Kasumi-1 (cell line): ENCODE measurements around the gene METTL25B.

Source experiments
- DNase-seq, 2 experiments: peaks; one replicate each; lab custom pipeline; 2025; lab: John Stamatoyannopoulos, UW

METTL25B gene

GRCh38 chr1:156700736-156701531 lies 27.3 kb upstream of the METTL25B start:
- no peak for DNase-seq

DNA sequence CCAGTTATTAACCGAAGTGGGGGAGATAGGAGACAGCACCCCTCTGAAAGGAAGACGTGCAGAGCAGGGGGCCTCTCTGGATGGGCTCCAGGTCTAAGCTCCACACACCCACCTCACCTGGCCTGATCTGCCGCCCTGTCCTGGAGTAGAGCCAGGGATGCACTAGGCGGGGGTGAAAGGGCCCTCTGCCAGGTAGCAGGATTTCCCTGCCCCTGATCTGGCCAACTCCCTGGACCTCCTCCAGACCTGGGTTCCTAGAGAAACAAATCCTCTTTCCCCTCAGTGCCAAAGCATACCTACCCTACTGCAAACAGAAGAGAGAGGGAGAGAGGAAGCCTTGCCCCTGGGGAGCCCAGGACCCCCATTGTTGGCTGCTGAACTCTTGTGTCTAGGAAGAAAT lies 24.9 kb upstream of the METTL25B start:
- DNase-seq = no peak

GRCh38 chr1:156703741-156704140 lies 24.5 kb upstream of the METTL25B start:
- DNase-seq = no peak

DNA sequence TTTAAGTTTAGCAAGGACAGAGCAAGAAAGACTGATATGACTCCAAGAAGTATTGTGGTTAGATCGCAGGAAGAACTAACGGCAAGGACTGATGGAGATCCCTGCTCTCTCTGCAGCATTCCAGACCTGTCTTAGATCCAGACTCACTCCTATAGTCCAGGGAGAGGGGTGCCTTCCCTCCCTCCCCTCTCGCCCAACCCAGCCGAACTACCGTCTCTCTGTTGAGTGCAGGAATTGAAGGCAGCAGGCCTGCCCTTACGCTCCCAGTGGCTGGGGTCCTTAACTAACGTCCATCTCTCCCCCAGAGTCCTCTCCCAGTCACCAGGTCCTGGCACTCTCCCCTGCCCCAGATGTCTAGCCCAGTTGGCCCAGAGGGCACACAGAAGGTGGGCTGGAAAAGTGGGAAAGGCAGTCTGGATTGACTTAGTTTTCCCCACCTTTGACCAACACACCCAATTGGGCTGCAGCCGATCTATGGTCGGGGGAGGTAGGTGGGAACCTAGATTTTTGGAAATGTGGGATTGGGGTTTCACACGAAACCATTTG lies 24.0 kb upstream of the METTL25B start:
- DNase-seq = no peak

GRCh38 chr1:156704930-156705320 lies 23.3 kb upstream of the METTL25B start:
- DNase-seq = no peak

DNA sequence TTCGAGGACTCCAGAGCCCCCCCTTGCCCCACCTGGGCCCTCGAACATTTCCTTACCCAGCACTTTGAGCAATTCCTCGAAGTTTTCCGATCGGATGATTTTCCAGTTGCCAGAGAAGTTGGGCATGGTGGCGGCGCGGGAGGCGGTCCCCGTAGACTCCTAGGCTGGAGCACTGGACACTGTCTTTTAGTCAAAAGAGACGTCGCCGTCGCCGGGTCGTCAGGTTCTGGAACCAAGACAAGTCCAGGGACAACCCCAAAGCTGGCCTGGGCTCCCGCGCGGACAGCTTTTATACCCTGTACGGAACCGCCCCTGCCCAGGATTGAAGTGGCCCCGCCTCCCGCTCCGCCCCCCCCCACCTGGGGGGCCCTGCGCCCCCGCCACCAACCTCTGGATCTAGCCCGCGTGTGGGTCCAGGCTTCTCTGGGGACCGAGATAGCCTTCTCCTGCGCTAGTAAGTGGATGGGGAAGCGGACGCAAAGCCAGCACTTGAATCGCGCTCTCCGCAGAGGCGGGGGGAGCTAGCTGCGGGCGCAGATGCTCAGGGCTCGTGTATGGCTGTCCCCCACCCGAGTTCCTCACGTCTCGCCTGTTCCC lies 22.9 kb upstream of the METTL25B start, which contains the start of gene CRABP2:
CRABP2 (minus strand) TSS at position 263 of the 597 bp plus-strand sequence; CDS start at position 126, 137 bp downstream.
- no peak for DNase-seq

DNA sequence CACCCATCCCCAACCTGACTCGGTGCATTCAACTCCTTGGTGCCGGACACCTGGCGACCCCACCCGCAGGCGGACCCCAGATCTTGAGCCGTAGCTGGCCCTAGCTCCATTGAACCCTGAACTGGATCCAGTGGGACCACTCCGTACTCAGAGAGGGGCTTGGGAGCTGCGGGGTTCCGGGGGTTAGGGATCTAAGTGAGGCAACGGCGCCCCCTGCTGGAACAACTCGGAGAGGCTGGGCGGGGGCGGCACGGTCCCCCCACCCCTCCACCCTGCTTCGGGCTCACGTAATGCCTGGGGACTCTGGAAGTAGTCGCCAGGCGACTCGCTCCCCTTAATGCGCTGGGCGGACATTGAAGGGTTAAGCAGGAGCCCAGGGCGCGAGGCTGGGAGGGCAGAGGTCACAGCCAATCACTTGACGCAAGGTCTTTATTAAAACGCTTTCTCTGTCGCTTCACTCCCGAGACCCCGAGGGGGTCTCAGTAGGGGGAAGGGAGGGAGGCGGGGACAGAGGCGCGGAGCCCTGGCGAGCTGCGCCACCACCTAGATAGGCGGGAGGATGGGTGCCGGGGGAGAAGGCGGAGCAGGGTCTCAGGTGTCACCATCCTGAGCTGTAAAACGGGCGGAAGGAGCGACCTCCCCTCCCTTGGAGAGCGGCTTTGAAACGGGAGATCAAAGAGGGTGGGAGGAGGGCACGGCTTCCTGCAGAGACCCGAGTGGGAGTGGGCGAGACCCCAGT lies 22.2 kb upstream of the METTL25B start:
- peak; percentile 18 to 43 for DNase-seq

GRCh38 chr1:156706657-156707416 lies 21.4 kb upstream of the METTL25B start:
- no peak for DNase-seq

DNA sequence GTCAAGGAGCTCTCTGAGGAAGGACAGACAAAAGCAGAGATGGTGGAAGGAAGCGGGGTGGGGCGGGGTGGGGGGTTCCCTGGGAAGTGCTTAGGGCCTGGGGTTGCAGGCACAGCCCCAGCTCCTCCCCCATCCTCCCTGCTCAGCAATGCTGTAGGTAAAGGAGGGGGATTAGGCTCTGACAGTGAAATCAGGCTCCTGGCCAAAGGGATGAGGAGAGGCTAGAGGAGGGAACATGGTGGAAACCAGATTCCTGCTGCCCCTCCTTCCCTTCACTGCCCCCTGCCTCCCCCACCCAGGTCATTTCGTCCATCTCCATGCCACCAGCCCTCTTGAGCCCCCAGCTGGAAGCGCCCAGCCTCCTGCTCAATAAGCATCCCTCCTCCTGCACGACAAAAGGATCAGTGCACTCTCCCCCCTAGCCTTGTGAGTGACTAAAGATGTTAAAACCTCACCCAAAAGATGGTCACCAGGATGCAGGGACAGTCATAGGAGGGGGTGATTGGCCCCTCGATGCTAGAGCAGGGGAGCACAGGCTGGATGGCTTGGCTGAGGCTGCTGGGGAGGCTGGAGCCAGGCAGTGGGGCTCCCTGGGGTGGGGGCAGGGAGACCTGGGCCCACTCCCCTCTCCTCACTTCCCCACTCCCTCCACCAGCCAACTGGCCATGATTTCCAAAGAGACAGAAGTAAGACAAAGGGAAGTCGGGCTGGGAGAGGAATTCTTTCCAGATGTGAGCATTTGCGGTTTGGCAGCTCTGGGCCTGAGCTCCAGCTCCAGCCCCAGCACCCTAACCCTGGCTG lies 20.7 kb upstream of the METTL25B start:
- no peak for DNase-seq

DNA sequence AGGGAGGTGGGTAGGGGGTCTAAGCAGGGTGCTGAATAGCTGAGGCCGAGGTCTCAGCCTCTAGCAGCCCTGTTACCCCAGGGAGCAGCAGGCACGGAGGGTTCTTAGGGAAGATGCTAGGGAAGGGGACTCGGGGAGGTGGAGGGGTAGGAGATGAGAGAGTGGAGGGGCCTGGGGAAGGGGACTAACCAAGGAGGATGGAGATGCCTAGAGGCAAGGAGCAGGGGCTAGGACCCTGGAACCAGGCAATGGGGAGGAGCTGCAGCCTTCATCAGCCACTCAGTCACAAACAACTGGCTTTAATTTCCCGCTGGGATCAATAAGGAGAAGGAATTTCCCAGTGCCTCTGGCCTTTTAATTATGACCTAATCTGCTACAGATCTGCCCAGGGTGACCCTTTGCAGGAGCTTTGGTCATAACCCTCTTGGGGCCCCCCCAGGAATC lies 20.0 kb upstream of the METTL25B start:
- DNase-seq = no peak

- DNase-seq = no peak
Measured at GRCh38 chr1:156709031-156709430, 19.2 kb upstream of the METTL25B start.

- DNase-seq = no peak
Measured at GRCh38 chr1:156709757-156710489, 18.3 kb upstream of the METTL25B start.

DNA sequence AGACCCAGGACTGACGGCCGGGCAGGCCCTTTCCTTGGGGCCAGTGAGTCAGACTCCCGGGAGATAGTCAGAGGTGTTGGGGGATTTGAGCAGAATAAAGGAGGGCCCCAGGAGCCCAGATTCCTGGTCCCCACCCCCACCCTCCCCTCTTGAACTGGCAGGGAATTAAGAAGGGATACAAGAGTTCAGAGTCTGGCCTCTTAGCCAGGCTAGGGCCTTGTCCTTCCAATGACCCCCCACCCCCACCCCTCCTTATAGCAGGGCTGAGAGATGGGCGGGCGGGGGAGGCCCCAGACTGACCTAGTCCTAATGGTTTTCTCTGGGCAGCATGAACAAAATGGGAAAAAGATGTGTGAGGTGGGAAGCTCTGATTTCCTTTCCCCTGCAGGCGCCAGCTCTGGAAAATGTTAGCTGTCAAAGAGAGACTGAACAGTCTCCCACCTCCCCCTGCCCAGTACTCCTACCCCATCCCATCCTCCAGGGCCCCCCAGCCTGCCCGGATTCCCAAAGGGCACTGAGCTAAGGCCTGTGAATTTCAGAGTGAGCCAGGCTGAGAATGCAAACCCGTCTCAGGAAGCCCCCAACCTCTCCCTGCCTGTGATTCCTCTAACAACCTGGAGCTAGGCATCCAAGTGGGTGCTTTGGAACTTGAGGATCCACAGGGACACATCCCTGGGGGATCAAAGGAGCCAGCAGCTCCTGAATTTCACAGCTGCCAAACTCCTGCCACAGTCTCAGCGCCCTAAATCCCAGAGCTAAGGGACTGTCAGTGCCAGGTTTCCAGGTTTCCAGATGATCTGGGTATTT lies 17.1 kb upstream of the METTL25B start:
- no peak for DNase-seq

DNA sequence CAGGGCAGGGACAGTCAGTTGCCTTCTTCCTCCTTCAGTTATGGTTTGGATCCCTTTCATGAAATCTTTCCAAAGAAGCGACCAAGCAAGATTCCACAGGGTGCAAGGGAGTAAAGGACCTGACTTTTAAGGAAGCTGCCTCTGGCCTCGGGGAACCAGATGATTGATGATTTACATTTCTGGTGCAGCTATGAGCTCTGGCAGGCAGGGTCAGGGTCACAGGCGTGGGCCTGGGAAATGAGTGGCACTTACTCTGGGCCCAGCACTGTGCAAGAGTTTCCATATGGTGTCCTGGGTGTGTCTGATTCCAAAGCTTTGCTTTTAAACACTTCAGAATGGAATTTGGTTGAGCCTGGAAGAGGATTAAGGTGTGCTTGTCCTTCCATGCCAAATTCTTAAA lies 15.6 kb upstream of the METTL25B start:
- DNase-seq = no peak

GRCh38 chr1:156714830-156715229 lies 13.4 kb upstream of the METTL25B start:
- DNase-seq = no peak

- DNase-seq = no peak
Measured at GRCh38 chr1:156717351-156717750, 10.9 kb upstream of the METTL25B start.

DNA sequence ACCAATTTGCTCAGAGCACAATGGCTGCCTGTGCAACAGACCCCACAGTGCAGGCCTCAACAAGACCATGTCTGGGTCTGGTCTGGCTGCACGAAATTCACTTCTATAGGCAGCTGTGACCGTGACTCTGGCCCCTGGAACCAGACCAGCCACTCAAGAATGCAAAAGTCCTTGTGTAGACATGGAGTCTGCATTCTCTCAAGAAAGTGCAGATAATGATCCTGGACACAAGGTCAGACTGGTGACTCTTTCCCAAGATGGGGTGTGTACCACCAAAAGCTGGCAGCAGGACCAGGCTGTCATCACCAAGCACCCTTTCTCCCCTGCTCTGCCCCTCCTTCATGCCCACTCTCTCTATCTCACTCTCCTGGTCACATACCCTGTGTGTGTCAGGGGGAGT lies 7.1 kb upstream of the METTL25B start:
- DNase-seq = no peak

GRCh38 chr1:156721535-156721934 lies 6.7 kb upstream of the METTL25B start:
- DNase-seq = no peak

- DNase-seq = peak; percentile 89 to 92
Measured at GRCh38 chr1:156725683-156726280, 2.5 kb upstream of the METTL25B start.
